Neural cell (in vitro differentiated cells): Measurements from ENCODE around the gene PTP4A2. TPM values are rescaled to one million over a fixed set of nuclear protein-coding genes. Genes with fewer than 3 reads are reported as not detected.

Experiments used
- H2AFZ ChIP-seq: fragments of 200-600, 300-800 bp; sonication (generic), shearing (Covaris generic); 2 replicates; pipeline ENCODE4 v1.6.0; 2014; ENCODE audit warnings: low read depth, mild to moderate bottlenecking, antibody characterized with exemption, low read length, moderate library complexity
- H3F3A ChIP-seq: fragments of 200-600 bp; shearing (Covaris generic); 2 replicates; pipeline ENCODE4 v1.6.1; 2016; ENCODE audit warnings: mild to moderate bottlenecking, moderate library complexity, mixed read lengths, antibody characterized with exemption, low read length; ENCODE audit not compliant: insufficient read depth, poor library complexity, severe bottlenecking
- H3K27ac ChIP-seq: fragments of 200-600, 300-800 bp; sonication (generic), shearing (Covaris generic); 2 replicates; pipeline ENCODE4 v1.5.1; 2014; ENCODE audit warnings: mild to moderate bottlenecking, low read length, moderate library complexity
- H3K27me3 ChIP-seq: fragments of 300-800, 200-600 bp; sonication (generic), shearing (Covaris generic); 2 replicates; pipeline ENCODE4 v1.6.0; 2014; ENCODE audit warnings: mild to moderate bottlenecking, low read depth, low read length, moderate library complexity; ENCODE audit not compliant: insufficient read depth
- H3K36me3 ChIP-seq: fragments of 300-800, 200-600 bp; sonication (generic), shearing (Covaris generic); 2 replicates; pipeline ENCODE4 v1.5.1; 2014; ENCODE audit warnings: mild to moderate bottlenecking, antibody characterized with exemption, low read length, moderate library complexity; ENCODE audit not compliant: insufficient read depth
- H3K4me2 ChIP-seq: fragments of 300-800, 200-600 bp; sonication (generic), shearing (Covaris generic); 2 replicates; pipeline ENCODE4 v1.6.0; 2014; ENCODE audit warnings: mild to moderate bottlenecking, low read length
- H3K4me3 ChIP-seq: fragments of 300-800, 200-600 bp; sonication (generic), shearing (Covaris generic); 2 replicates; pipeline ENCODE4 v1.5.1; 2014; ENCODE audit warnings: mild to moderate bottlenecking, low read length, moderate library complexity
- H3K79me2 ChIP-seq: fragments of 200-600 bp; shearing (Covaris generic); replicated peaks from 2 replicates; pipeline ENCODE4 v1.6.0; 2014; ENCODE audit warnings: mild to moderate bottlenecking, low read length, moderate library complexity; ENCODE audit not compliant: insufficient read depth
- H3K9ac ChIP-seq: fragments of 300-800, 200-600 bp; sonication (generic), shearing (Covaris generic); 2 replicates; pipeline ENCODE4 v1.6.1; 2016; ENCODE audit warnings: mild to moderate bottlenecking, low read length, mixed read lengths
- H3K9me2 ChIP-seq: fragments of 200-600 bp; shearing (Covaris generic); 2 replicates; pipeline ENCODE4 v1.6.1; 2016; ENCODE audit warnings: mild to moderate bottlenecking, low read length, mixed read lengths; ENCODE audit not compliant: insufficient read depth
- H3K9me3 ChIP-seq: fragments of 200-600, 300-800 bp; sonication (generic), shearing (Covaris generic); 2 replicates; pipeline ENCODE4 v1.6.1; 2016; ENCODE audit warnings: mild to moderate bottlenecking, mixed run types, low read length, moderate library complexity, mixed read lengths
- H4K20me1 ChIP-seq: fragments of 200-600 bp; shearing (Covaris generic); 2 replicates; pipeline ENCODE4 v1.6.1; 2016; ENCODE audit warnings: mild to moderate bottlenecking, mixed run types; ENCODE audit not compliant: insufficient read depth
- EP300 ChIP-seq: fragments of 450-650 bp; conservative IDR thresholded peaks from 2 replicates; pipeline ENCODE4 v1.6.1; 2014; ENCODE audit warnings: antibody characterized with exemption, mild to moderate bottlenecking, moderate library complexity; ENCODE audit not compliant: poor library complexity, severe bottlenecking
- EZH2 ChIP-seq: fragments of 200-600, 300-800 bp; shearing (Covaris generic), sonication (generic); IDR thresholded peaks from 2 replicates; pipeline ENCODE4 v1.6.1; 2014; ENCODE audit warnings: antibody characterized with exemption, low read length, borderline replicate concordance, mild to moderate bottlenecking; ENCODE audit not compliant: insufficient read depth, poor library complexity, severe bottlenecking
- MXI1 ChIP-seq: fragments of 450-650 bp; conservative IDR thresholded peaks from 2 replicates; pipeline ENCODE4 v1.6.1; 2014; ENCODE audit warnings: antibody characterized with exemption, mild to moderate bottlenecking; ENCODE audit not compliant: poor library complexity, severe bottlenecking
- POLR2AphosphoS5 ChIP-seq: IDR thresholded peaks from 2 replicates; pipeline ENCODE4 v1.6.1; 2012
- RAD21 ChIP-seq: fragments of 450-650 bp; conservative IDR thresholded peaks from 2 replicates; pipeline ENCODE4 v1.6.1; 2014; ENCODE audit warnings: antibody characterized with exemption, mild to moderate bottlenecking, moderate library complexity
- SMC3 ChIP-seq: fragments of 450-650 bp; conservative IDR thresholded peaks from 2 replicates; pipeline ENCODE4 v1.6.1; 2014; ENCODE audit warnings: antibody characterized with exemption, mild to moderate bottlenecking, moderate library complexity; ENCODE audit not compliant: poor library complexity
- TAF1 ChIP-seq: IDR thresholded peaks from 2 replicates; pipeline ENCODE4 v1.6.1; 2012; ENCODE audit warnings: low read depth
- polyA plus RNA-seq: library from polyadenylated mRNA; depleted of rRNA; stranded (reverse); fragments of >200 nt; gene quantifications from 2 replicates; pipeline ENCODE4 v1.2.3, GENCODE V29; 2014
- TF ChIP-seq, protein P1 (sequence below): IDR thresholded peaks from 2 replicates; pipeline ENCODE4 v1.6.1; 2012; ENCODE audit warnings: borderline replicate concordance
- TF ChIP-seq, protein P2 (sequence below): fragments of 450-650 bp; IDR thresholded peaks from 2 replicates; pipeline ENCODE4 v1.5.1; 2014; ENCODE audit warnings: antibody characterized with exemption, mild to moderate bottlenecking, moderate library complexity; ENCODE audit not compliant: poor library complexity, severe bottlenecking

The PTP4A2 gene
- polyA plus RNA-seq, 1 donor from 2014 or later: 250 TPM

DNA sequence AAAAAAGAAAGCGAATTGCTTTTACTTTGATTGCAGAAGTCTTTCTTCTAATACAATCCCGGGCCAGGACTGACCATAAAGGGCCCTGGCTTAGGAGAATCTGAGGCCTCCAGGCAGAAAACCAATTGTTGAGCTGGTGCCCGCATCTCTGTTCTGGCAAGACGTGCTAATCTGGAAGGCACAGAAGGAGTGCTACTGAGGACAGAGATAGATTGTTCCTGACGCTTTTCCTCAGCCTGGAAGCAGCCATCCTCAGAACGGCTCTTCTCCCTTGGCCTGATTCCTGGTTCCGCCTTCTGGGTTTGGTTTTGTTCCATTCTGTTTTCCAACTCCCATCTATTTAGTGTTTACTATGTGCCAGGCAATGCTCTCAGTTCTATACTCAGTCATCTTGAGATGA, 77.6 kb downstream of the PTP4A2 start:
- no peak for TF ChIP-seq MXI1
- Histone ChIP-seq H3K4me2 (no peak overlapping the region), H3K9me2 (no peaks in the 10 kb centered on the region), H3K9ac (no peak overlapping the region), H3K27me3 (no peaks in the 10 kb centered on the region), H4K20me1 (no peaks in the 10 kb centered on the region), H3F3A (no peaks in the 10 kb centered on the region), H3K9me3 (no peaks in the 10 kb centered on the region), H3K27ac (no peak overlapping the region), H3K79me2 (no peaks in the 10 kb centered on the region), H3K4me3 (no peak overlapping the region), H2AFZ (no peak overlapping the region), H3K36me3 (no peaks in the 10 kb centered on the region)

DNA sequence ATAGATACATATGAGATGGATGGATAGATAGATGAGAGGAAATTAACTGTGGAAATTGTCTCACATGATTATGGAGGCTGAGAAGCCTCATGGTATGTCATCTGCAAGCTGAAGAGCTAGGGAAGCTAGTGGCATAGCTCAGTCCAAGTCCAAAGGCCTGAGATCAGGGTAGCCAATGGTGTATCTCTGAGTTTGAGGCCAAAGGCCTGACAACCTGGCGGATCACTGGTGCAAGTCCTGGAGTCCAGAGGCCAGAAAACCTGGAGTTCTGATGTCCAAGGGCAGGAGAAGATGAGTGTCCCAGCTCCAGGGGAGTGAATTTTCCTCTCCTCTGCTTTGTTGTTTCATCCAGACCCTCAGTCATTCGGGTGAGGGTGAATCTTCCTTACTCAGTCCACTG, 78.4 kb downstream of the PTP4A2 start:
- no peak overlapping the region for H3K27ac ChIP-seq
- H3F3A ChIP-seq: no peaks in the 10 kb centered on the region
- H3K4me2 ChIP-seq: no peak overlapping the region
- H3K36me3 ChIP-seq: no peaks in the 10 kb centered on the region
- H4K20me1 ChIP-seq: no peaks in the 10 kb centered on the region
- H3K9me3 ChIP-seq: no peaks in the 10 kb centered on the region
- TF ChIP-seq RAD21 (no peak), MXI1 (no peak), POLR2AphosphoS5 (no peak), EZH2 (no peak), TAF1 (no peak), SMC3 (no peak), EP300 (no peak)
- TF ChIP-seq, protein P1, sequence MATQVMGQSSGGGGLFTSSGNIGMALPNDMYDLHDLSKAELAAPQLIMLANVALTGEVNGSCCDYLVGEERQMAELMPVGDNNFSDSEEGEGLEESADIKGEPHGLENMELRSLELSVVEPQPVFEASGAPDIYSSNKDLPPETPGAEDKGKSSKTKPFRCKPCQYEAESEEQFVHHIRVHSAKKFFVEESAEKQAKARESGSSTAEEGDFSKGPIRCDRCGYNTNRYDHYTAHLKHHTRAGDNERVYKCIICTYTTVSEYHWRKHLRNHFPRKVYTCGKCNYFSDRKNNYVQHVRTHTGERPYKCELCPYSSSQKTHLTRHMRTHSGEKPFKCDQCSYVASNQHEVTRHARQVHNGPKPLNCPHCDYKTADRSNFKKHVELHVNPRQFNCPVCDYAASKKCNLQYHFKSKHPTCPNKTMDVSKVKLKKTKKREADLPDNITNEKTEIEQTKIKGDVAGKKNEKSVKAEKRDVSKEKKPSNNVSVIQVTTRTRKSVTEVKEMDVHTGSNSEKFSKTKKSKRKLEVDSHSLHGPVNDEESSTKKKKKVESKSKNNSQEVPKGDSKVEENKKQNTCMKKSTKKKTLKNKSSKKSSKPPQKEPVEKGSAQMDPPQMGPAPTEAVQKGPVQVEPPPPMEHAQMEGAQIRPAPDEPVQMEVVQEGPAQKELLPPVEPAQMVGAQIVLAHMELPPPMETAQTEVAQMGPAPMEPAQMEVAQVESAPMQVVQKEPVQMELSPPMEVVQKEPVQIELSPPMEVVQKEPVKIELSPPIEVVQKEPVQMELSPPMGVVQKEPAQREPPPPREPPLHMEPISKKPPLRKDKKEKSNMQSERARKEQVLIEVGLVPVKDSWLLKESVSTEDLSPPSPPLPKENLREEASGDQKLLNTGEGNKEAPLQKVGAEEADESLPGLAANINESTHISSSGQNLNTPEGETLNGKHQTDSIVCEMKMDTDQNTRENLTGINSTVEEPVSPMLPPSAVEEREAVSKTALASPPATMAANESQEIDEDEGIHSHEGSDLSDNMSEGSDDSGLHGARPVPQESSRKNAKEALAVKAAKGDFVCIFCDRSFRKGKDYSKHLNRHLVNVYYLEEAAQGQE: no peak
- TF ChIP-seq, protein P2, sequence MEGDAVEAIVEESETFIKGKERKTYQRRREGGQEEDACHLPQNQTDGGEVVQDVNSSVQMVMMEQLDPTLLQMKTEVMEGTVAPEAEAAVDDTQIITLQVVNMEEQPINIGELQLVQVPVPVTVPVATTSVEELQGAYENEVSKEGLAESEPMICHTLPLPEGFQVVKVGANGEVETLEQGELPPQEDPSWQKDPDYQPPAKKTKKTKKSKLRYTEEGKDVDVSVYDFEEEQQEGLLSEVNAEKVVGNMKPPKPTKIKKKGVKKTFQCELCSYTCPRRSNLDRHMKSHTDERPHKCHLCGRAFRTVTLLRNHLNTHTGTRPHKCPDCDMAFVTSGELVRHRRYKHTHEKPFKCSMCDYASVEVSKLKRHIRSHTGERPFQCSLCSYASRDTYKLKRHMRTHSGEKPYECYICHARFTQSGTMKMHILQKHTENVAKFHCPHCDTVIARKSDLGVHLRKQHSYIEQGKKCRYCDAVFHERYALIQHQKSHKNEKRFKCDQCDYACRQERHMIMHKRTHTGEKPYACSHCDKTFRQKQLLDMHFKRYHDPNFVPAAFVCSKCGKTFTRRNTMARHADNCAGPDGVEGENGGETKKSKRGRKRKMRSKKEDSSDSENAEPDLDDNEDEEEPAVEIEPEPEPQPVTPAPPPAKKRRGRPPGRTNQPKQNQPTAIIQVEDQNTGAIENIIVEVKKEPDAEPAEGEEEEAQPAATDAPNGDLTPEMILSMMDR: no peak
- H3K9ac ChIP-seq: no peak overlapping the region
- H3K27me3 ChIP-seq: no peaks in the 10 kb centered on the region
- H3K79me2 ChIP-seq: no peaks in the 10 kb centered on the region
- H3K4me3 ChIP-seq: no peak overlapping the region
- H3K9me2 ChIP-seq: no peaks in the 10 kb centered on the region
- no peak overlapping the region for H2AFZ ChIP-seq

DNA sequence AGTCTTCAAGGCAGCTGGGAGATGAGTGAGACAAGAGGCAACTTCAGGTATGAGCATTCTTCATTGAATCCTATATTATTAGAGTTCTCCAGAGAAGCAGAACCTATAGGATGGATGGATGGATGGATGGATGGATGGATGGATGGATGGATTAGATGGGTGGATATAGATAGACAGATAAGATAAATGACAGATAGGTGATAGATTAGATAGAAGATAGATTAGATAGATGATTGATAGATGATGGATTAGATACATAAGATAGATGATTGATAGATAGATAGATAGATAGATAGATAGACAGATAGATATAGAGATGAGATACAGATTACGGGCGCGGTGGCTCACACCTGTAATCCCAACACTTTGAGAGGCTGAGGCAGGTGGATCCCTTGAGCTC, 79.1 kb downstream of the PTP4A2 start:
- H4K20me1 ChIP-seq: no peaks in the 10 kb centered on the region
- no peak overlapping the region for H3K4me3 ChIP-seq
- no peaks in the 10 kb centered on the region for H3K9me3 ChIP-seq
- H2AFZ ChIP-seq: no peak overlapping the region
- no peaks in the 10 kb centered on the region for H3K36me3 ChIP-seq
- TF ChIP-seq POLR2AphosphoS5: no peak
- TF ChIP-seq, protein P2: no peak
- TF ChIP-seq, protein P1: no peak
- TF ChIP-seq SMC3: no peak
- TF ChIP-seq TAF1: no peak
- TF ChIP-seq MXI1: no peak
- no peak for TF ChIP-seq RAD21
- no peak for TF ChIP-seq EZH2
- no peak for TF ChIP-seq EP300
- no peak overlapping the region for H3K4me2 ChIP-seq
- no peaks in the 10 kb centered on the region for H3K27me3 ChIP-seq
- no peak overlapping the region for H3K9ac ChIP-seq
- no peak overlapping the region for H3K27ac ChIP-seq
- no peaks in the 10 kb centered on the region for H3K9me2 ChIP-seq
- no peaks in the 10 kb centered on the region for H3F3A ChIP-seq
- no peaks in the 10 kb centered on the region for H3K79me2 ChIP-seq
